HG03432 (cell line): ENCODE results near the gene FUCA2.
"Not testable (repeated sequence)": the region's sequence is repeated elsewhere in the genome, so short reads cannot be mapped to it uniquely, and the experiment has no call there.

ENCODE experiments used
- ATAC-seq: cut with Tn5 transposase; IDR thresholded peaks from one replicate; pipeline ENCODE4 v1.9.1; 2021; ENCODE audit warnings: mild to moderate bottlenecking, moderate library complexity; ENCODE audit not compliant: unreplicated experiment

FUCA2 gene

GRCh38 chr6:143505111-143505510 lies 6.4 kb downstream of the FUCA2 start:
- ATAC-seq, result peak; percentile 46

- ATAC-seq, result no peak
These were observed 7.2 kb downstream of the FUCA2 start for GRCh38 chr6:143504369-143504768.

- no peak for ATAC-seq
These were observed 9.7 kb downstream of the FUCA2 start for GRCh38 chr6:143501851-143502250.

- no peak for ATAC-seq
These were observed 13.1 kb downstream of the FUCA2 start for GRCh38 chr6:143498428-143498827.

- ATAC-seq, result no peak
These were observed 14.5 kb downstream of the FUCA2 start for GRCh38 chr6:143496974-143497373.

- no peak for ATAC-seq
These were observed 20.7 kb downstream of the FUCA2 start for GRCh38 chr6:143490775-143491174.

GRCh38 chr6:143490244-143490643 lies 21.3 kb downstream of the FUCA2 start:
- no peak for ATAC-seq

- no peak for ATAC-seq
These were observed 24.8 kb downstream of the FUCA2 start for GRCh38 chr6:143486752-143487151.

GRCh38 chr6:143485967-143486366 lies 25.6 kb downstream of the FUCA2 start:
- ATAC-seq, result no peak

GRCh38 chr6:143482593-143482992 lies 28.9 kb downstream of the FUCA2 start:
- no peak for ATAC-seq

- ATAC-seq, result no peak
These were observed 32.9 kb downstream of the FUCA2 start for GRCh38 chr6:143478479-143479062.

- ATAC-seq, result no peak
These were observed 35.0 kb downstream of the FUCA2 start for GRCh38 chr6:143476545-143476944.

GRCh38 chr6:143471822-143472221 lies 39.7 kb downstream of the FUCA2 start:
- ATAC-seq, result no peak

GRCh38 chr6:143468823-143469222 lies 42.7 kb downstream of the FUCA2 start:
- not testable (repeated sequence) for ATAC-seq

- ATAC-seq, result no peak
These were observed 43.5 kb downstream of the FUCA2 start for GRCh38 chr6:143468026-143468425.

GRCh38 chr6:143465546-143465945 lies 46.0 kb downstream of the FUCA2 start:
- ATAC-seq, result no peak

- ATAC-seq, result no peak
These were observed 53.8 kb downstream of the FUCA2 start for GRCh38 chr6:143457563-143458359.

GRCh38 chr6:143451531-143451930 lies 60.0 kb downstream of the FUCA2 start:
- ATAC-seq, result no peak

GRCh38 chr6:143450453-143451371 lies 60.8 kb downstream of the FUCA2 start, which contains the start of the genes ADAT2 and PEX3:
ADAT2 (minus strand) TSS chr6:143450695; CDS start chr6:143450658, 37 bp downstream.
PEX3 (plus strand) TSS chr6:143450805; CDS start chr6:143451043, 238 bp downstream.
- ATAC-seq, result peak; percentile 99

GRCh38 chr6:143449714-143450452 lies 61.6 kb downstream of the FUCA2 start:
- peak; percentile 8 for ATAC-seq
